Stomach (tissue), 9 donors: ENCODE data around the gene SLC2A4RG. TPM values are rescaled to one million over a fixed set of nuclear protein-coding genes. Genes with fewer than 3 reads are reported as not detected.

Source experiments
- DNase-seq, 2 donors: peaks; one replicate each; pipeline versions ENCODE4 v3.0.0 to v3.0.0-alpha.2; 2013 to 2019
- H3K27ac ChIP-seq, 5 donors: fragments of 200-600 bp in 4 of 5; sonication (generic) in 4 of 5; one replicate each; pipeline ENCODE4 v1.5.1; 2013 to 2019; ENCODE audit warnings: mild to moderate bottlenecking in 1 of 5, moderate library complexity in 1 of 5
- H3K27me3 ChIP-seq, 3 donors: fragments of 200-600 bp; sonication (generic); one replicate each; pipeline ENCODE4 v1.5.1; 2017 to 2019; ENCODE audit warnings: mixed run types in 1 of 3
- H3K36me3 ChIP-seq, 4 donors: fragments of 200-600 bp; sonication (generic); 1 replicate in 3 of 4; 2 replicates in 1 of 4; pipeline ENCODE4 v1.5.1; 2016 to 2019
- H3K4me1 ChIP-seq, 4 donors: fragments of 200-600 bp; sonication (generic); one replicate each; pipeline ENCODE4 v1.5.1; 2016 to 2019
- H3K4me3 ChIP-seq, 4 donors: fragments of 200-600 bp; sonication (generic) in 3 of 4; one replicate each; pipeline ENCODE4 v1.5.1; 2016 to 2019; ENCODE audit warnings: mild to moderate bottlenecking in 1 of 4
- H3K9me3 ChIP-seq, 4 donors: fragments of 200-600 bp; sonication (generic); one replicate each; pipeline ENCODE4 v1.5.1; 2016 to 2019
- EP300 ChIP-seq: sonication (generic); formaldehyde crosslinking; IDR thresholded peaks from one replicate; pipeline ENCODE4 v1.6.1; 2017; ENCODE audit warnings: antibody characterized with exemption
- POLR2A ChIP-seq, 4 donors: fragments of 450-650 bp; IDR thresholded peaks; one replicate each; pipeline ENCODE4 v1.6.1; 2016; ENCODE audit warnings: antibody characterized with exemption in 4 of 4, control low read depth in 2 of 4, mild to moderate bottlenecking in 1 of 4, moderate library complexity in 1 of 4
- POLR2AphosphoS5 ChIP-seq, 3 donors: sonication (generic); formaldehyde crosslinking; IDR thresholded peaks; one replicate each; pipeline ENCODE4 v1.6.1; 2016; ENCODE audit warnings: antibody characterized with exemption in 3 of 3
- WGBS, 5 donors: extraction: QIAGEN DNeasy Blood & Tissue Kit in 3 of 5; methylation state at CpG; one replicate each; pipeline versions ENCODE4 v1.1.5 to v1.1.7; 2013 to 2018; 5-methylcytosine and 5-hydroxymethylcytosine counted together
- intact Hi-C: fragments of 100-400 bp; cut with DNase I; formaldehyde crosslinking; loops from one replicate; pipeline ENCODE4 v1.15.1; 2023; ENCODE audit warnings: low total_unique reads
- polyA plus RNA-seq, 3 donors: library from polyadenylated mRNA; stranded (reverse); fragments of 200-250 nt; gene quantifications; one replicate each; pipeline ENCODE4 v1.2.3, GENCODE V29; 2013
- total RNA-seq, 5 donors: library from RNA; depleted of rRNA; stranded (reverse); fragments of >200 nt; gene quantifications; one replicate each; pipeline versions ENCODE4 v1.1.0 to v1.2.3, GENCODE V29; 2014 to 2016
- TF ChIP-seq, protein P1 (sequence below), 7 experiments: fragments of 450-650 bp in 4 of 7; fragments of 200-600 bp in 3 of 7; sonication (generic) in 3 of 7; IDR thresholded peaks; one replicate each; pipeline ENCODE4 v1.5.1; 2016 to 2019; ENCODE audit warnings: antibody characterized with exemption in 7 of 7, control low read depth in 2 of 7, mild to moderate bottlenecking in 1 of 7
- donor health status: healthy with polysubstance abuse.
- donor health status: Bipolar disorder and iron deficiency.
- donor health status: healthy.

SLC2A4RG gene
- total and polyA plus RNA-seq, 8 donors, result 7.1 to 76.9 (median 42.8) TPM

- peaks cover 5 to 23% (median 21%) of the 10 kb centered on the region in 4 donors for H3K36me3 ChIP-seq
- peak overlapping the region in 1 of 5 donors; percentile 4 for H3K27ac ChIP-seq
- H3K4me3 ChIP-seq, result no peak overlapping the region
- H3K27me3 ChIP-seq, result no peaks in the 10 kb centered on the region
- WGBS, 5 donors, result 72 to 89% (median 84%) methylated on average over 16 of the region's 16 CpGs
- TF ChIP-seq, protein P1, sequence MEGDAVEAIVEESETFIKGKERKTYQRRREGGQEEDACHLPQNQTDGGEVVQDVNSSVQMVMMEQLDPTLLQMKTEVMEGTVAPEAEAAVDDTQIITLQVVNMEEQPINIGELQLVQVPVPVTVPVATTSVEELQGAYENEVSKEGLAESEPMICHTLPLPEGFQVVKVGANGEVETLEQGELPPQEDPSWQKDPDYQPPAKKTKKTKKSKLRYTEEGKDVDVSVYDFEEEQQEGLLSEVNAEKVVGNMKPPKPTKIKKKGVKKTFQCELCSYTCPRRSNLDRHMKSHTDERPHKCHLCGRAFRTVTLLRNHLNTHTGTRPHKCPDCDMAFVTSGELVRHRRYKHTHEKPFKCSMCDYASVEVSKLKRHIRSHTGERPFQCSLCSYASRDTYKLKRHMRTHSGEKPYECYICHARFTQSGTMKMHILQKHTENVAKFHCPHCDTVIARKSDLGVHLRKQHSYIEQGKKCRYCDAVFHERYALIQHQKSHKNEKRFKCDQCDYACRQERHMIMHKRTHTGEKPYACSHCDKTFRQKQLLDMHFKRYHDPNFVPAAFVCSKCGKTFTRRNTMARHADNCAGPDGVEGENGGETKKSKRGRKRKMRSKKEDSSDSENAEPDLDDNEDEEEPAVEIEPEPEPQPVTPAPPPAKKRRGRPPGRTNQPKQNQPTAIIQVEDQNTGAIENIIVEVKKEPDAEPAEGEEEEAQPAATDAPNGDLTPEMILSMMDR (IDR thresholded peaks at IDR 0.05), result no peak
- TF ChIP-seq POLR2A (IDR thresholded peaks at IDR 0.05), result no peak
- no peak for TF ChIP-seq POLR2AphosphoS5 (IDR thresholded peaks at IDR 0.05)
- no peak for TF ChIP-seq EP300
- intact Hi-C loops, result no loop called here
- no peaks in the 10 kb centered on the region for H3K9me3 ChIP-seq
- no peak for DNase-seq
- H3K4me1 ChIP-seq, result peaks cover 0 to 11% (median 4%) of the 10 kb centered on the region in 4 donors
These were observed 48.2 kb downstream of the SLC2A4RG start for GRCh38 chr20:63787749-63788148.

- Histone ChIP-seq H3K4me1 (peaks cover 0 to 11% (median 4%) of the 10 kb centered on the region in 4 donors), H3K9me3 (no peaks in the 10 kb centered on the region), H3K27me3 (no peaks in the 10 kb centered on the region), H3K27ac (no peak overlapping the region), H3K4me3 (no peak overlapping the region), H3K36me3 (peaks cover 5 to 23% (median 19%) of the 10 kb centered on the region in 4 donors)
- 92 to 95% (median 93%) methylated on average over 52 to 57 of the region's 57 CpGs for WGBS, 5 donors
- no peak for DNase-seq
- intact Hi-C loops, result no loop called here
- TF ChIP-seq POLR2AphosphoS5 (IDR thresholded peaks at IDR 0.05) (no peak), POLR2A (IDR thresholded peaks at IDR 0.05) (no peak), EP300 (no peak)
- TF ChIP-seq, protein P1 (IDR thresholded peaks at IDR 0.05), result no peak
These were observed 50.4 kb downstream of the SLC2A4RG start for GRCh38 chr20:63789836-63790571.

DNA sequence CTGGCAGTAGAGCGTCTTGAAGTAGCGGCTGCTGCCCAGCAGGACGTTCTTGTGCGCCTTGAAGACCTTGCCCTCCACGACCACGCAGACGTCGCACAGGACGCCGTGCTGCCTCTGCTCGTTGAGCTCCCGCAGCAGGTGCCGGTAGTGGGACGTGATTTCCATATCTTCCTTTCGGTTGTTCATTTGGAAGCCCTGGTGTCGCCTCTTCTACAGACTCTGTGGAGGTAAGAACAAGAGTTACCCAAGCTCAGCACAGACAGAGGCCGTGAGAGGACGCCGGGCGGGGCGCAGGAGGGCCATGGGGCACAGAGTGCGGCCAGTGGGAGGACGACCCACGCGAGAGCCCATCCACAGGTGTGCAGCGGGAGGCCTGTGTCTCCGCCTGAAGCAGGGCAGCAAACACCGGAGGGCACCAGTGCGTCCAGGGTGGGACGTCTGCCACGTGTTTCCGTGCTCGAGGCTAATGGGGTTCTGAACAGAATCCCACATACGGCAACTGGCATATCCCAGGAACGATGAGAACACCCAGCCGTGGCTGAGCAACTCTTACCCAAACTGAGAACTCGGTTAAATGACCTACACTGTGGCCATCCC is 51.1 kb downstream of the SLC2A4RG start:
- DNase-seq, result no peak
- WGBS, 5 donors, result 91 to 93% (median 92%) methylated on average over 37 of the region's 37 CpGs
- H3K9me3 ChIP-seq, result no peaks in the 10 kb centered on the region
- peaks cover 5 to 23% (median 19%) of the 10 kb centered on the region in 4 donors for H3K36me3 ChIP-seq
- H3K4me3 ChIP-seq, result no peak overlapping the region
- TF ChIP-seq POLR2AphosphoS5 (IDR thresholded peaks at IDR 0.05) (no peak), EP300 (no peak), POLR2A (IDR thresholded peaks at IDR 0.05) (no peak)
- TF ChIP-seq, protein P1 (IDR thresholded peaks at IDR 0.05), result no peak
- peaks cover 0 to 11% (median 4%) of the 10 kb centered on the region in 4 donors for H3K4me1 ChIP-seq
- H3K27me3 ChIP-seq, result no peaks in the 10 kb centered on the region
- intact Hi-C loops, result no loop called here
- no peak overlapping the region for H3K27ac ChIP-seq

- no peak for TF ChIP-seq POLR2A (IDR thresholded peaks at IDR 0.05)
- TF ChIP-seq EP300, result no peak
- no peaks in the 10 kb centered on the region for H3K27me3 ChIP-seq
- H3K36me3 ChIP-seq, result peaks cover 5 to 23% (median 19%) of the 10 kb centered on the region in 4 donors
- no peaks in the 10 kb centered on the region for H3K9me3 ChIP-seq
- 47 to 62% (median 57%) methylated on average over 22 to 23 of the region's 23 CpGs for WGBS, 5 donors
- H3K4me3 ChIP-seq, result no peak overlapping the region
- peak in 1 of 2 donors; percentile 51 for DNase-seq
- peaks cover 0 to 5% (median under 1%) of the 10 kb centered on the region in 4 donors for H3K4me1 ChIP-seq
- peak overlapping the region in 3 of 5 donors; percentile 16 to 35 (median 18) for H3K27ac ChIP-seq
- intact Hi-C loops, result no loop called here
These were observed 52.1 kb downstream of the SLC2A4RG start for GRCh38 chr20:63791497-63792156.
